ENCODE results near the gene ANKRD33. TPM values are rescaled to one million over a fixed set of nuclear protein-coding genes. Genes with fewer than 3 reads are reported as not detected.

Gene ANKRD33
- total and polyA plus RNA-seq, 2 of the 8 experiments (the other 6 are each of a cell fraction or from before 2014, with no cell fraction given) = 0.41 to 0.53 TPM

- Histone ChIP-seq H3K9ac (replicated peaks in 1 of 4; ENCODE audit: extremely low read depth in 1 of 4, low read depth in 3 of 4, low read length in 3 of 4) (no peak overlapping the region), H3K14ac (ENCODE audit: insufficient read length) (no peak overlapping the region), H4K5ac (ENCODE audit: insufficient read length, low read depth, low read length) (no peak overlapping the region), H2BK20ac (ENCODE audit: low read length) (no peak overlapping the region), H2BK15ac (ENCODE audit: low read length) (0 out of 2 replicates have a peak overlapping the region, but pooled peaks have one; percentile 5), H2BK120ac (replicated peaks; ENCODE audit: low read depth, low read length) (no peak overlapping the region), H3K23ac (ENCODE audit: insufficient read length) (no peak overlapping the region), H3K36me3 (ENCODE audit: control insufficient read depth in 2 of 4, insufficient read depth in 4 of 4, low read length in 3 of 4) (no peaks in the 10 kb centered on the region), H3K4me2 (ENCODE audit: insufficient read depth in 1 of 2, low read depth in 2 of 2, low read length in 2 of 2) (no peak overlapping the region), H4K20me1 (replicated peaks in 1 of 2; ENCODE audit: control insufficient read depth in 1 of 2, insufficient read depth in 2 of 2, low read length in 2 of 2) (peaks cover 2 to 4% of the 10 kb centered on the region in 2 experiments), H2BK12ac (ENCODE audit: low read depth, low read length) (no peak overlapping the region), H3K4me1 (replicated peaks in 1 of 4; ENCODE audit: control insufficient read depth in 3 of 4, insufficient read depth in 4 of 4, low read length in 3 of 4) (peaks cover 6 to 49% (median 23%) of the 10 kb centered on the region in 4 experiments), H3K9me3 (ENCODE audit: insufficient read depth in 2 of 2, low read depth in 1 of 2, low read length in 1 of 2) (no peaks in the 10 kb centered on the region), H3K27ac (ENCODE audit: low read depth, low read length) (no peak overlapping the region), H4K8ac (ENCODE audit: extremely low read depth, insufficient read depth, low read length) (no peak overlapping the region), H3K23me2 (ENCODE audit: low read depth, low read length) (no peaks in the 10 kb centered on the region; the same call in 1 of the 2 replicates), H3K27me3 (replicated peaks in 1 of 4; ENCODE audit: control insufficient read depth in 3 of 4, extremely low read depth in 1 of 4, insufficient read depth in 3 of 4, low read length in 3 of 4) (peaks cover 0 to 3% (median 0%) of the 10 kb centered on the region in 4 experiments; a peak in 2 of 7 replicates), H3K79me1 (ENCODE audit: low read depth, low read length) (peaks cover 2% of the 10 kb centered on the region), H2BK5ac (ENCODE audit: low read depth, low read length) (no peak overlapping the region), H3K56ac (replicated peaks; ENCODE audit: insufficient read length, low read depth, low read length) (no peak overlapping the region), H3K4ac (replicated peaks; ENCODE audit: insufficient read length, low read depth, low read length) (no peak overlapping the region), H4K91ac (replicated peaks; ENCODE audit: insufficient read length, low read length) (no peak overlapping the region), H2AK5ac (ENCODE audit: low read depth, low read length) (peak overlapping the region; percentile 77; the same call in 1 of the 2 replicates), H3K79me2 (ENCODE audit: control insufficient read depth in 1 of 2, insufficient read depth in 2 of 2, low read length in 2 of 2) (no peaks in the 10 kb centered on the region; a peak in 2 of 4 replicates), H3K18ac (ENCODE audit: extremely low read depth, low read length) (peak overlapping the region; percentile 75), H3K4me3 (ENCODE audit: extremely low read depth in 1 of 4, insufficient read depth in 2 of 4, low read depth in 3 of 4, low read length in 4 of 4) (no peak overlapping the region), H2AFZ (ENCODE audit: low read length) (no peak overlapping the region)
- POLR2A ChIA-PET (ENCODE audit: partially characterized antibody) = interaction anchor here (0.6 to 4.8 kb wide), 5 partner anchors 11 to 59 kb away, joined by 3 to 14 read pairs (median 5); a partner anchor contains a TSS
- 87% methylated on average over 5 of the region's 5 CpGs; no CpG with 5 or more reads in 1 of the 2 experiments for whole genome bisulfite sequencing, 2 experiments (ENCODE audit: extremely low coverage in 1 of 2, insufficient coverage in 1 of 2, insufficient read length in 1 of 2, insufficient replicate concordance in 2 of 2, low coverage in 1 of 2, low lambda C conversion rate in 2 of 2, missing lambda C conversion rate in 1 of 2)
- FAIRE-seq (no peak), DNase-seq (ENCODE audit: low read depth in 1 of 2, low spot score in 2 of 2) (no peak)
- CTCF ChIA-PET (ENCODE audit: partially characterized antibody) = interaction anchor here (0.7 to 9.8 kb wide), 10 partner anchors 11 to 418 kb away, joined by 3 to 109 read pairs (median 4); no protein-coding TSS in a partner anchor
- TF ChIP-seq SIX5 (IDR thresholded peaks at IDR 0.05; ENCODE audit: low read depth, low read length) (no peak), SAP30 (IDR thresholded peaks at IDR 0.05; ENCODE audit: insufficient read depth, insufficient replicate concordance, low read length) (no peak), CHD2 (IDR thresholded peaks at IDR 0.05; ENCODE audit: low read length) (no peak), USF2 (IDR thresholded peaks at IDR 0.05; ENCODE audit: low read length) (no peak), HDAC6 (IDR thresholded peaks at IDR 0.05; ENCODE audit: low read depth, low read length) (no peak), HDAC2 (IDR thresholded peaks at IDR 0.05; ENCODE audit: borderline replicate concordance in 1 of 2, low read depth in 2 of 2, low read length in 2 of 2) (no peak), RNF2 (IDR thresholded peaks at IDR 0.05; ENCODE audit: borderline replicate concordance, low read depth, low read length, missing control alignments, poor library complexity, severe bottlenecking) (no peak), JUND (IDR thresholded peaks at IDR 0.05; ENCODE audit: low read length) (no peak)
These were observed 48.5 kb upstream of the ANKRD33 start for GRCh38 chr12:51839310-51839947.

Measured in H1 (cell line).